ENCODE results near the gene FADS6. TPM values are rescaled to one million over a fixed set of nuclear protein-coding genes. Genes with fewer than 3 reads are reported as not detected.

The FADS6 gene
- total and polyA plus RNA-seq, 7 donors = 0.06 to 1.8 (median 1.6) TPM; not detected in 4

DNA sequence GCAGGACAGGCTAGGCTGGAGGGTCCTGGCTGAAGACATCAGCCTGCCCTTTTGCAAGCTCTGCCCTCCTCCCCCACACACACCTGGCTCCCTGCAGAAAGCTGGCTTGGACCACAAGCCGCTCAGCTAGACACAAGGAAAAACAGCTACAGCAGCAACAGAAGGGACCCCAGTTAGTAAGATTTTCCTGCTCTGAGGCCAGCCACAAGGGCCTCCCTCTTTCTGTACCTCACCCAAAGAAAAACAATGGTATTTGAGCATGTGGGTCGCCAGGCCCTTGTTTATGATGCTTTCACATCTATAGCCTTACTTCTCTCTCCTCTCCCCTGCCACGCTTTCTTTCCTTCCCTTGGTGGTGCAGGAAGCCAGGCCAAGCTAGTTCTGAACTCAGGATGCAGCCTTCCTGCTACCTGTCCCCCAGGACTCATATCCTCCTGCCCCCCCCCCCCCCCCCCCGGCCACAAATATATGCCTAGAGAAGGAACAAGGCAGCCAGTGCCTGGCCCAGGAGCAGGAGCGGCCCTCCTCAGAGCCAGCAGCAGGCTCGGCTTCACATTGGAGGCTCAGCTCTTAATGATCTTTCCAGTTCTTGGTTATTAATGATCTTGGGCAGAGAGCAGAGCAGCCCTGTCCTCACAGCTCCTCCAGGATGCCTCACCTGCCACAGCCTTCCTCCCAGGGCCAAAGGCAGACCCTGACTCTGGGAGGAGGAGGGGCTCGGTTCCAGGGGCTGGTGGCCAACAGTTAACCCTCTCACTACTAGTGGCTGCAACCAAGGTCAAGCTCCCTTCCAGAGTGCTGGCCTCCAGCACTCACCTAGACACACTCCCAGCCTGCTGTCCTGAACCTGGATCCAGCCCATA is 53.2 kb downstream of the FADS6 start:
- no peaks in the 10 kb centered on the region for H3K9me3 ChIP-seq
- H3K27ac ChIP-seq = peak overlapping the region in 3 of 4 donors; percentile 47 to 67 (median 52)
- H3K36me3 ChIP-seq = peaks cover 0 to 23% (median 0%) of the 10 kb centered on the region in 4 donors
- H3K4me3 ChIP-seq = no peak overlapping the region
- H3K27me3 ChIP-seq = peaks cover 0 to 8% (median 0%) of the 10 kb centered on the region in 3 donors
- 70 to 72% methylated on average over 6 to 7 of the region's 7 CpGs for WGBS, 2 donors
- H3K4me1 ChIP-seq = peaks cover 0 to 34% (median 31%) of the 10 kb centered on the region in 4 donors
- intact Hi-C loops (cut with DNase I) = no loop called here
- TF ChIP-seq POLR2A (IDR thresholded peaks at IDR 0.05) = no peak
- TF ChIP-seq EP300 (IDR thresholded peaks at IDR 0.05) = no peak
- TF ChIP-seq POLR2AphosphoS5 (IDR thresholded peaks at IDR 0.05) = no peak
- TF ChIP-seq, protein P1, sequence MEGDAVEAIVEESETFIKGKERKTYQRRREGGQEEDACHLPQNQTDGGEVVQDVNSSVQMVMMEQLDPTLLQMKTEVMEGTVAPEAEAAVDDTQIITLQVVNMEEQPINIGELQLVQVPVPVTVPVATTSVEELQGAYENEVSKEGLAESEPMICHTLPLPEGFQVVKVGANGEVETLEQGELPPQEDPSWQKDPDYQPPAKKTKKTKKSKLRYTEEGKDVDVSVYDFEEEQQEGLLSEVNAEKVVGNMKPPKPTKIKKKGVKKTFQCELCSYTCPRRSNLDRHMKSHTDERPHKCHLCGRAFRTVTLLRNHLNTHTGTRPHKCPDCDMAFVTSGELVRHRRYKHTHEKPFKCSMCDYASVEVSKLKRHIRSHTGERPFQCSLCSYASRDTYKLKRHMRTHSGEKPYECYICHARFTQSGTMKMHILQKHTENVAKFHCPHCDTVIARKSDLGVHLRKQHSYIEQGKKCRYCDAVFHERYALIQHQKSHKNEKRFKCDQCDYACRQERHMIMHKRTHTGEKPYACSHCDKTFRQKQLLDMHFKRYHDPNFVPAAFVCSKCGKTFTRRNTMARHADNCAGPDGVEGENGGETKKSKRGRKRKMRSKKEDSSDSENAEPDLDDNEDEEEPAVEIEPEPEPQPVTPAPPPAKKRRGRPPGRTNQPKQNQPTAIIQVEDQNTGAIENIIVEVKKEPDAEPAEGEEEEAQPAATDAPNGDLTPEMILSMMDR (IDR thresholded peaks at IDR 0.05) = no peak
- no peak for DNase-seq

DNA sequence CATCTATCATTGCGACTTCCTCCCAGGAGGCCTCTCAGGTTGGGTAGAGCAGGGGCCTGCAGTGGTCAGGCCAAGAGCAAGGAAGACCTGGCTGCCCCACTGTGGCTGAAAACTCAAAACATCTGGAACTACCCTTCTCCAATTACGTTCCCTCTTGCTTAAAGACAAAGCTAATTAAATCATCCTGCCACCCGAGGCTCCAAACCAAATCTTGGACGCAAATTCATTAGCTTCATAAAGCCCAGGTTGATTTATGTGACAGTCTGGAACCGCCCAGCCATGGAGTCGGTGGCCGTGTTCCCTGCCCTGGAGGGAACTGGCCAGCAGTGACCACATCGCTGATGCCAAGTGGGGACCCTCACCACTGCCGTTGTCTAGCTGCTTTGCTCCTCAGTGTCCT is 55.2 kb downstream of the FADS6 start:
- no peaks in the 10 kb centered on the region for H3K9me3 ChIP-seq
- no peak overlapping the region for H3K4me3 ChIP-seq
- TF ChIP-seq POLR2AphosphoS5 (IDR thresholded peaks at IDR 0.05) = no peak
- TF ChIP-seq EP300 (IDR thresholded peaks at IDR 0.05) = no peak
- TF ChIP-seq, protein P1 (IDR thresholded peaks at IDR 0.05) = no peak
- no peak for TF ChIP-seq POLR2A (IDR thresholded peaks at IDR 0.05)
- H3K4me1 ChIP-seq = peaks cover 0 to 32% (median 29%) of the 10 kb centered on the region in 4 donors
- 89 to 91% methylated on average over 9 of the region's 9 CpGs for WGBS, 2 donors
- intact Hi-C loops (cut with DNase I) = no loop called here
- H3K36me3 ChIP-seq = peaks cover 0 to 23% (median 0%) of the 10 kb centered on the region in 4 donors
- no peaks in the 10 kb centered on the region for H3K27me3 ChIP-seq
- H3K27ac ChIP-seq = no peak overlapping the region
- DNase-seq = no peak

DNA sequence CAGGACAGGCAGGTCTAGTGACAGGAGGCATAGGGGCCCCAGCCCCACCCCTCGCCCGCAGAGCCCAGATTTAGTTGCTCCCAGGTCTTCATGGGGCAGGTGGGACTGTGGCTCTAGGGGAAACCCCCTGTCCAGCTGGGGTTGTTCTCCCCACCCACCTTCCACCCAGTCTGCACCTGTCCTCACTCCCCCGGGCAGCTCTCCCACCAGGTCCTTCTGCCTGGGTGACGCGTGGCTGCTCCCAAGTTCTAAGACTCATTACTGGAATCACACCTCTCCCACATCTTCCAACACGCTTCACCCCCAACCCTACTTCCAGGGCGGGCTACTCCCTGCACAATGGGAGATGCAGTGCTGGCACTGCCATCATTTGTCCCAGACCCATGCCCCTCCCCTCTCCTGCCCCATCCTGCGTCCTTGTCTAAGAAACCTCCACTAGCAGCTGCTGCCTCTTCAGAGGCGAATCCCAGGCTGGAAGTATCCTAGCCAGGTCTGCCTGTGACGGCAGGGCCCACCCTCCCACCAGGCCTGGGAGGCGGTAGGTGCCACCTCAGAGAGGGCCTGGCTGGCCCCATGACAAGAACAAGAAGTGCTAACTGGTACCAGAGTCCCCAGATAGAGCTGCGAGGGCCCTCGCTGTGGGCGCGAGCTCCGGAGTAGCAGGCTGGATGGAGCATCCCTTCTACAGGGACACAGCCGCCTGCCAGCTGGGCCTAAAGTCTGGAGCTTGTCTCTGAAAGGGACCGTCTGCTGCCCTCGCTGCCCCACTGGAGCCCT is 56.6 kb downstream of the FADS6 start:
- Histone ChIP-seq H3K4me3 (no peak overlapping the region), H3K9me3 (no peaks in the 10 kb centered on the region), H3K4me1 (peaks cover 0 to 19% (median 17%) of the 10 kb centered on the region in 4 donors), H3K36me3 (peaks cover 0 to 23% (median 0%) of the 10 kb centered on the region in 4 donors), H3K27ac (no peak overlapping the region), H3K27me3 (no peaks in the 10 kb centered on the region)
- intact Hi-C loops (cut with DNase I) = no loop called here
- TF ChIP-seq POLR2A (IDR thresholded peaks at IDR 0.05) (no peak), EP300 (IDR thresholded peaks at IDR 0.05) (no peak), POLR2AphosphoS5 (IDR thresholded peaks at IDR 0.05) (no peak)
- TF ChIP-seq, protein P1 (IDR thresholded peaks at IDR 0.05) = no peak
- WGBS, 2 donors = 95 to 96% methylated on average over 19 of the region's 19 CpGs
- no peak for DNase-seq

DNA sequence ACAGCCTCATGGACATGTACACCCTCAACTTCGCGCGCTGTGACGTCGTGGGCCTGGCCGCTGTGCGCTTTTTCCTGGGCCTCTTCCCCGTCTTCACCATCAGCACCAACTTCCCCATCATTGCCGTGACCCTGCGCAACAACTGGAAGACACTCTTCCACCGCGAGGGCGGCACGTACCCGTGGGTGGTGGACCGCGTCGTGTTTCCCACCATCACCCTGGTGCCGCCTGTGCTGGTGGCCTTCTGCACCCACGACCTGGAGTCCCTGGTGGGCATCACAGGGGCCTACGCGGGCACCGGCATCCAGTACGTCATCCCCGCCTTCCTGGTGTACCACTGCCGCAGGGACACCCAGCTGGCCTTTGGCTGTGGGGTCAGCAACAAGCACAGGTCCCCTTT is 57.2 kb downstream of the FADS6 start:
- H3K4me1 ChIP-seq = peaks cover 0 to 13% (median 10%) of the 10 kb centered on the region in 4 donors
- WGBS, 2 donors = 95 to 96% methylated on average over 26 of the region's 26 CpGs
- no peak for DNase-seq
- TF ChIP-seq EP300 (IDR thresholded peaks at IDR 0.05) (no peak), POLR2AphosphoS5 (IDR thresholded peaks at IDR 0.05) (no peak), POLR2A (IDR thresholded peaks at IDR 0.05) (no peak)
- TF ChIP-seq, protein P1 (IDR thresholded peaks at IDR 0.05) = no peak
- intact Hi-C loops (cut with DNase I) = no loop called here
- peaks cover 0 to 23% (median 0%) of the 10 kb centered on the region in 4 donors for H3K36me3 ChIP-seq
- no peaks in the 10 kb centered on the region for H3K27me3 ChIP-seq
- no peaks in the 10 kb centered on the region for H3K9me3 ChIP-seq
- H3K27ac ChIP-seq = no peak overlapping the region
- H3K4me3 ChIP-seq = no peak overlapping the region
